GM23338 (cell line): ENCODE data around the gene CNGA1. TPM values are rescaled to one million over a fixed set of nuclear protein-coding genes. Genes with fewer than 3 reads are reported as not detected.

Source experiments
- ATAC-seq: fragments of 200-7000 bp; cut with Tn5 transposase; 3 replicates; pipeline ENCODE4 v1.9.1; 2020
- DNase-seq: peaks from one replicate; pipeline ENCODE4 v3.0.0-alpha.2; 2015; ENCODE audit warnings: low spot score
- H2AFZ ChIP-seq: fragments of 200-600 bp; sonication (generic); 2 replicates; pipeline ENCODE4 v1.8.0; 2016; ENCODE audit warnings: antibody characterized with exemption, mild to moderate bottlenecking, moderate library complexity
- H3F3A ChIP-seq: fragments of 200-600 bp; sonication (generic); replicated peaks from 2 replicates; pipeline ENCODE4 v1.8.0; 2017; ENCODE audit warnings: antibody characterized with exemption, mixed run types, low read depth
- H3K27ac ChIP-seq: fragments of 200-600 bp; sonication (generic); 2 replicates; pipeline ENCODE4 v1.6.1; 2016; ENCODE audit warnings: low read depth
- H3K27me3 ChIP-seq: fragments of 200-600 bp; sonication (generic); 2 replicates; pipeline ENCODE4 v1.8.0; 2016; ENCODE audit warnings: mild to moderate bottlenecking, mixed run types, moderate library complexity; ENCODE audit not compliant: insufficient read depth
- H3K36me3 ChIP-seq: fragments of 200-600 bp; sonication (generic); 2 replicates; pipeline ENCODE4 v1.8.0; 2016; ENCODE audit warnings: mild to moderate bottlenecking; ENCODE audit not compliant: insufficient read depth
- H3K4me1 ChIP-seq: fragments of 200-600 bp; sonication (generic); 2 replicates; pipeline ENCODE4 v1.8.0; 2016; ENCODE audit warnings: mild to moderate bottlenecking, moderate library complexity; ENCODE audit not compliant: insufficient read depth
- H3K4me2 ChIP-seq: fragments of 200-600 bp; sonication (generic); 2 replicates; pipeline ENCODE4 v1.7.1; 2017; ENCODE audit warnings: mixed run types
- H3K4me3 ChIP-seq: fragments of 200-600 bp; sonication (generic); 2 replicates; pipeline ENCODE4 v1.6.1; 2016; ENCODE audit warnings: mixed run types
- H3K79me2 ChIP-seq: fragments of 200-600 bp; sonication (generic); replicated peaks from 2 replicates; pipeline ENCODE4 v1.8.0; 2017; ENCODE audit warnings: mild to moderate bottlenecking; ENCODE audit not compliant: insufficient read depth
- H3K9me2 ChIP-seq: fragments of 200-600 bp; sonication (generic); 2 replicates; pipeline ENCODE4 v1.8.0; 2017; ENCODE audit not compliant: insufficient read depth
- H4K20me1 ChIP-seq: fragments of 200-600 bp; sonication (generic); replicated peaks from 2 replicates; pipeline ENCODE4 v1.8.0; 2017; ENCODE audit warnings: mild to moderate bottlenecking; ENCODE audit not compliant: insufficient read depth
- H3K27ac Mint-ChIP-seq: 2 replicates; pipeline ENCODE4 v1.8.0; 2020; ENCODE audit warnings: inconsistent platforms, mild to moderate bottlenecking, moderate library complexity, mixed read lengths
- H3K27me3 Mint-ChIP-seq: 3 replicates; pipeline ENCODE4 v1.8.0; 2022; ENCODE audit warnings: low read depth, mild to moderate bottlenecking, moderate library complexity, mixed read lengths, inconsistent platforms; ENCODE audit not compliant: insufficient read depth, poor library complexity
- H3K36me3 Mint-ChIP-seq: 3 replicates; pipeline ENCODE4 v1.8.0; 2021; ENCODE audit warnings: low read depth, mild to moderate bottlenecking, inconsistent platforms, moderate library complexity, mixed read lengths
- H3K4me1 Mint-ChIP-seq: 3 replicates; pipeline ENCODE4 v1.8.0; 2020; ENCODE audit warnings: mild to moderate bottlenecking, inconsistent platforms, mixed read lengths
- H3K4me3 Mint-ChIP-seq: 3 replicates; pipeline ENCODE4 v1.8.0; 2021; ENCODE audit warnings: moderate library complexity, mild to moderate bottlenecking, inconsistent platforms, mixed read lengths
- H3K9me3 Mint-ChIP-seq: 3 replicates; pipeline ENCODE4 v1.8.0; 2020; ENCODE audit warnings: moderate library complexity, mild to moderate bottlenecking, inconsistent platforms, mixed read lengths
- CTCF ChIP-seq, 2 experiments: fragments of 200-600 bp in 1 of 2; sonication (generic) in 1 of 2; conservative IDR thresholded peaks; 2 replicates each; pipeline versions ENCODE4 v1.5.1 to v1.6.1; 2016 to 2017; ENCODE audit warnings: antibody characterized with exemption in 2 of 2, low read depth in 2 of 2, mild to moderate bottlenecking in 2 of 2, moderate library complexity in 1 of 2
- ETS1 ChIP-seq: IDR thresholded peaks from 2 replicates; pipeline ENCODE4 v1.6.1; 2016; ENCODE audit warnings: antibody characterized with exemption
- JUNB ChIP-seq: IDR thresholded peaks from one replicate; pipeline ENCODE4 v1.6.1; 2016; ENCODE audit warnings: antibody characterized with exemption; ENCODE audit not compliant: unreplicated experiment
- NANOG ChIP-seq: IDR thresholded peaks from 2 replicates; pipeline ENCODE4 v1.6.1; 2016; ENCODE audit warnings: antibody characterized with exemption, borderline replicate concordance
- POLR2AphosphoS5 ChIP-seq: IDR thresholded peaks from 2 replicates; pipeline ENCODE4 v1.6.1; 2016; ENCODE audit warnings: antibody characterized with exemption, low read depth
- REST ChIP-seq: IDR thresholded peaks from one replicate; pipeline ENCODE4 v1.6.1; 2018; ENCODE audit warnings: antibody characterized with exemption; ENCODE audit not compliant: unreplicated experiment
- STAT1 ChIP-seq: IDR thresholded peaks from one replicate; pipeline ENCODE4 v1.6.1; 2016; ENCODE audit warnings: antibody characterized with exemption; ENCODE audit not compliant: unreplicated experiment
- ZNF114 ChIP-seq: fragments of 250-450 bp; sonication (Bioruptor Pico); IDR thresholded peaks from 2 replicates; pipeline ENCODE4 v1.5.0; 2020; ENCODE audit warnings: mild to moderate bottlenecking, moderate library complexity
- ZNF331 ChIP-seq: fragments of 250-450 bp; sonication (Bioruptor Pico); IDR thresholded peaks from 2 replicates; pipeline ENCODE4 v1.5.0; 2020; ENCODE audit warnings: low read depth, mild to moderate bottlenecking, moderate library complexity
- polyA plus RNA-seq: library from polyadenylated mRNA; unstranded; fragments of >200 nt; fragmentation: Nextera tagmentation; extraction: Ambion mirVana; gene quantifications from 2 replicates; pipeline ENCODE4 v1.2.1, GENCODE V29; 2016
- total RNA-seq: library from RNA; depleted of rRNA; stranded (reverse); fragments of >200 nt; shearing (Covaris generic); gene quantifications from 2 replicates; pipeline ENCODE4 v1.2.3, GENCODE V29; 2014

CNGA1 gene
- total and polyA plus RNA-seq, 2 experiments from 2014 or later: 3.3 to 4.9 TPM

- no peak for TF ChIP-seq REST
- TF ChIP-seq ETS1: no peak
- no peak for TF ChIP-seq CTCF (conservative IDR thresholded peaks at IDR 0.05; ENCODE audit: low read depth in 2 of 2)
- TF ChIP-seq JUNB: no peak
- TF ChIP-seq ZNF331 (CRISPR knock-in tag): no peak
- no peak for TF ChIP-seq STAT1
Observed at GRCh38 chr4:48030470-48030869, 14.0 kb upstream of the CNGA1 start (continued).

- peak overlapping the region; percentile 2; the same call in 1 of the 3 replicates for H3K4me3 Mint-ChIP-seq
Observed at GRCh38 chr4:48028696-48029095, 12.2 kb upstream of the CNGA1 start.

GRCh38 chr4:48027653-48028052 lies 11.2 kb upstream of the CNGA1 start:
- no peaks in the 10 kb centered on the region for H3K27me3 Mint-ChIP-seq
- peak overlapping the region; percentile 70; the same call in 1 of the 2 replicates for H3K27ac ChIP-seq
- no peaks in the 10 kb centered on the region for H3K27me3 ChIP-seq
- H3F3A ChIP-seq: no peaks in the 10 kb centered on the region
- DNase-seq (no peak), ATAC-seq (no peak)
- H3K36me3 ChIP-seq: no peaks in the 10 kb centered on the region
- H3K4me1 ChIP-seq: peaks cover 29% of the 10 kb centered on the region
- H3K79me2 ChIP-seq: no peaks in the 10 kb centered on the region
- H3K27ac Mint-ChIP-seq: peak overlapping the region; percentile 84; the same call in 1 of the 2 replicates
- H3K36me3 Mint-ChIP-seq: peaks cover 10% of the 10 kb centered on the region
- H3K4me3 Mint-ChIP-seq: no peak overlapping the region
- no peak overlapping the region for H3K4me2 ChIP-seq
- H3K4me1 Mint-ChIP-seq: peaks cover 38% of the 10 kb centered on the region
- H3K4me3 ChIP-seq: no peak overlapping the region
- H2AFZ ChIP-seq: no peak overlapping the region
- H3K9me2 ChIP-seq: no peaks in the 10 kb centered on the region
- H4K20me1 ChIP-seq: no peaks in the 10 kb centered on the region
- H3K9me3 Mint-ChIP-seq: no peaks in the 10 kb centered on the region
- TF ChIP-seq STAT1: no peak
- no peak for TF ChIP-seq NANOG
- TF ChIP-seq CTCF (conservative IDR thresholded peaks at IDR 0.05; ENCODE audit: low read depth in 2 of 2): no peak
- TF ChIP-seq REST: no peak
- no peak for TF ChIP-seq ZNF331 (CRISPR knock-in tag)
- no peak for TF ChIP-seq POLR2AphosphoS5

More at GRCh38 chr4:48028696-48029095, 12.2 kb upstream of the CNGA1 start:
- H3K9me2 ChIP-seq: no peaks in the 10 kb centered on the region
- TF ChIP-seq POLR2AphosphoS5 (no peak), ZNF114 (no peak)
- H3K4me2 ChIP-seq: peak overlapping the region; percentile 38
- H4K20me1 ChIP-seq: no peaks in the 10 kb centered on the region
- H3K27ac Mint-ChIP-seq: peak overlapping the region; percentile 84
- no peak overlapping the region for H2AFZ ChIP-seq
- no peaks in the 10 kb centered on the region for H3K9me3 Mint-ChIP-seq
- no peaks in the 10 kb centered on the region for H3F3A ChIP-seq
- H3K27me3 ChIP-seq: no peaks in the 10 kb centered on the region
- peaks cover 29% of the 10 kb centered on the region for H3K4me1 ChIP-seq
- ATAC-seq: peak; percentile 32; the same call in 2 of the 3 replicates
- no peaks in the 10 kb centered on the region for H3K36me3 ChIP-seq
- H3K36me3 Mint-ChIP-seq: peaks cover 10% of the 10 kb centered on the region
- H3K4me3 ChIP-seq: peak overlapping the region; percentile 6; the same call in 1 of the 2 replicates
- peak overlapping the region; percentile 70 for H3K27ac ChIP-seq
- no peaks in the 10 kb centered on the region for H3K27me3 Mint-ChIP-seq
- no peaks in the 10 kb centered on the region for H3K79me2 ChIP-seq
- DNase-seq: peak; percentile 37
- peaks cover 38% of the 10 kb centered on the region for H3K4me1 Mint-ChIP-seq
